Gastroesophageal sphincter (tissue), 4 donors: Measurements from ENCODE around the gene SND1. TPM values are rescaled to one million over a fixed set of nuclear protein-coding genes. Genes with fewer than 3 reads are reported as not detected.

ENCODE experiments used
- ATAC-seq: fragments of 150-250 bp; one replicate; pipeline ENCODE4 v1.9.1; 2016; ENCODE audit warnings: mild to moderate bottlenecking, moderate library complexity
- H3K27ac ChIP-seq, 4 donors: fragments of 200-600 bp; sonication (generic) in 3 of 4; 1 replicate in 3 of 4; 2 replicates in 1 of 4; pipeline ENCODE4 v1.5.1; 2016 to 2019
- H3K27me3 ChIP-seq: fragments of 200-600 bp; sonication (generic); one replicate; pipeline ENCODE4 v1.5.1; 2019
- H3K36me3 ChIP-seq, 2 donors: fragments of 200-600 bp; sonication (generic); one replicate each; pipeline ENCODE4 v1.5.1; 2019; ENCODE audit warnings: control low read depth in 1 of 2
- H3K4me1 ChIP-seq, 3 donors: fragments of 200-600 bp; sonication (generic); 1 replicate in 2 of 3; 2 replicates in 1 of 3; pipeline ENCODE4 v1.5.1; 2016 to 2019; ENCODE audit warnings: control low read depth in 2 of 3
- H3K4me3 ChIP-seq, 2 donors: fragments of 200-600 bp; sonication (generic); one replicate each; pipeline ENCODE4 v1.5.1; 2019; ENCODE audit warnings: mild to moderate bottlenecking in 1 of 2, moderate library complexity in 1 of 2
- H3K9me3 ChIP-seq, 3 donors: fragments of 200-600 bp; sonication (generic); one replicate each; pipeline ENCODE4 v1.5.1; 2017 to 2019; ENCODE audit warnings: control low read depth in 2 of 3
- EP300 ChIP-seq: sonication (generic); formaldehyde crosslinking; IDR thresholded peaks from one replicate; pipeline ENCODE4 v1.6.1; 2017; ENCODE audit warnings: antibody characterized with exemption, mild to moderate bottlenecking
- POLR2A ChIP-seq, 2 donors: fragments of 450-650 bp; IDR thresholded peaks; one replicate each; pipeline ENCODE4 v1.6.1; 2017; ENCODE audit warnings: antibody characterized with exemption in 2 of 2, mild to moderate bottlenecking in 2 of 2, moderate library complexity in 1 of 2
- POLR2AphosphoS5 ChIP-seq: sonication (generic); formaldehyde crosslinking; IDR thresholded peaks from one replicate; pipeline ENCODE4 v1.6.1; 2017; ENCODE audit warnings: antibody characterized with exemption
- WGBS, 2 donors: methylation state at CpG; one replicate each; pipeline ENCODE4 v1.1.5; 2018; ENCODE audit warnings: low coverage in 1 of 2; 5-methylcytosine and 5-hydroxymethylcytosine counted together
- total RNA-seq, 4 donors: library from RNA; depleted of rRNA; stranded (reverse); fragments of >200 nt; gene quantifications; one replicate each; pipeline ENCODE4 v1.1.0, GENCODE V29; 2016
- TF ChIP-seq, protein P1 (sequence below), 4 experiments: fragments of 200-600 bp in 2 of 4; fragments of 450-650 bp in 2 of 4; sonication (generic) in 1 of 4; IDR thresholded peaks; one replicate each; pipeline ENCODE4 v1.5.1; 2017 to 2019; ENCODE audit warnings: antibody characterized with exemption in 4 of 4, mild to moderate bottlenecking in 2 of 4, moderate library complexity in 2 of 4

SND1 gene
- total RNA-seq, 4 donors from 2014 or later: 97.1 to 119 (median 103) TPM

DNA sequence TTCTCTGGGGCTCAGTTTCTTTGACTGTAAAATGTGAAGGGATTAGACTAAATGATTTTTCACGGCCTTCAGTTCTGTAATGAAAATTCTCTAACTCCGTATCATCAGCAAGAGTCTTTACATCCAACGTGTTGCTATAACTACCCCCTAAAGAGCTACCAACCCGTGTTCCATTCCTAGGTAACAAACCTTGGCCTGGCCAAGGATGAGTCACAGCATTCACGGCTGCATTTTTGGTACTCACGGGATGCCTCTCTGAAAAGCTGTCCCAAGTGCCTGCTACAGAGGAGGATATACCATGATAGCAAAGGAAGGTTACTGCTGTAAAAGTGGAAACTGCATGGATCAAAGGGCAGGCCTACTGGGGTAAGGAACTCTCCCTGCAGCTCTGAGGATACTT, 373.4 kb downstream of the SND1 start:
- no peak overlapping the region for H3K27ac ChIP-seq
- peaks cover 11% of the 10 kb centered on the region for H3K27me3 ChIP-seq
- WGBS, 2 donors: 53 to 63% methylated on average over 5 to 6 of the region's 6 CpGs
- peaks cover 0 to 23% (median 4%) of the 10 kb centered on the region in 3 donors for H3K4me1 ChIP-seq
- no peaks in the 10 kb centered on the region for H3K9me3 ChIP-seq
- no peak overlapping the region for H3K4me3 ChIP-seq
- TF ChIP-seq, protein P1, sequence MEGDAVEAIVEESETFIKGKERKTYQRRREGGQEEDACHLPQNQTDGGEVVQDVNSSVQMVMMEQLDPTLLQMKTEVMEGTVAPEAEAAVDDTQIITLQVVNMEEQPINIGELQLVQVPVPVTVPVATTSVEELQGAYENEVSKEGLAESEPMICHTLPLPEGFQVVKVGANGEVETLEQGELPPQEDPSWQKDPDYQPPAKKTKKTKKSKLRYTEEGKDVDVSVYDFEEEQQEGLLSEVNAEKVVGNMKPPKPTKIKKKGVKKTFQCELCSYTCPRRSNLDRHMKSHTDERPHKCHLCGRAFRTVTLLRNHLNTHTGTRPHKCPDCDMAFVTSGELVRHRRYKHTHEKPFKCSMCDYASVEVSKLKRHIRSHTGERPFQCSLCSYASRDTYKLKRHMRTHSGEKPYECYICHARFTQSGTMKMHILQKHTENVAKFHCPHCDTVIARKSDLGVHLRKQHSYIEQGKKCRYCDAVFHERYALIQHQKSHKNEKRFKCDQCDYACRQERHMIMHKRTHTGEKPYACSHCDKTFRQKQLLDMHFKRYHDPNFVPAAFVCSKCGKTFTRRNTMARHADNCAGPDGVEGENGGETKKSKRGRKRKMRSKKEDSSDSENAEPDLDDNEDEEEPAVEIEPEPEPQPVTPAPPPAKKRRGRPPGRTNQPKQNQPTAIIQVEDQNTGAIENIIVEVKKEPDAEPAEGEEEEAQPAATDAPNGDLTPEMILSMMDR (IDR thresholded peaks at IDR 0.05): no peak
- no peak for TF ChIP-seq POLR2A (IDR thresholded peaks at IDR 0.05)
- TF ChIP-seq POLR2AphosphoS5: no peak
- TF ChIP-seq EP300: no peak
- no peak for ATAC-seq
- peaks cover 0 to 21% of the 10 kb centered on the region in 2 donors for H3K36me3 ChIP-seq

DNA sequence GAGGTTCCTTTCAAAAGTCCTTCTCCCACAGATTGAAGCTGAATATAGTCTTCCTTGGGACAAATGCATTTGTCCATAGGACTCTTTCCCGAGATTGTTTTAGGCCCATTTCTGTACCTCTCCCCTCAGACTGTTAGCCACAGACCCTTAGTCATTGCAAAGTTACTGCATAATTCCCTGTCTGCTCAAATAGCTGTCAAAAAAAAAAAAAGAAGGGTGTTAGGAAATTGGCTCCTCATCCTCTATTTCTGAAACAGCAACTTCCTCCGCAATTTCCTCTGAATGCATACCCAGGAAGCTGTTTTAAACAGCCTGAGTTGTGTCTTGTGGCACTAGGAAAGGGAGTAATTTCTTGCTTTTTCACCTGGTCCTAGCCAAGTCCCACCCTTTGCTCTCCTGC, 373.8 kb downstream of the SND1 start:
- peaks cover 12% of the 10 kb centered on the region for H3K27me3 ChIP-seq
- no peaks in the 10 kb centered on the region for H3K9me3 ChIP-seq
- ATAC-seq: no peak
- H3K27ac ChIP-seq: no peak overlapping the region
- H3K4me3 ChIP-seq: no peak overlapping the region
- WGBS, 2 donors: 80 to 88% methylated on average over 1 to 2 of the region's 2 CpGs
- peaks cover 0 to 27% (median 8%) of the 10 kb centered on the region in 3 donors for H3K4me1 ChIP-seq
- peaks cover 0 to 17% of the 10 kb centered on the region in 2 donors for H3K36me3 ChIP-seq
- TF ChIP-seq, protein P1 (IDR thresholded peaks at IDR 0.05): no peak
- TF ChIP-seq POLR2A (IDR thresholded peaks at IDR 0.05) (no peak), POLR2AphosphoS5 (no peak), EP300 (no peak)

DNA sequence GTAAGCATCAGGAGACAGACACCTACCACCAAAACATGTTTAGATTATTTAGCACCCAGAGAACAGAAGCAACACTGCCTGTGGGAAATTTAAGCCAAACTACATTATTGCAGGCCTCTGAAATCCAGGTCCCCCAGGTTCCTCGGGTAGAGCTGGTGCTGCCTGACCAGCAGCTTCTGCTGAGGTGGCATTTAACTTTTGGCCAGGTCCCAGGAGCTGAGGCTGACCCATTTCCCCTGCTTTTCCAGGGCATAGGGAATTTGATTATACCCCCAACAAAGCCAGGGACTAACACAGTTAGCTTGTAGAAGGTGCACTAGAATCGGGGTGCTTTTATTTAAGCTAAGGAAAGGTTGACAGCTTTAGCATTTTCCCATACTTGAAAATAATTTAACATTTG, 374.6 kb downstream of the SND1 start:
- H3K4me1 ChIP-seq: peaks cover 0 to 33% (median 11%) of the 10 kb centered on the region in 3 donors
- 43 to 63% methylated on average over 1 to 2 of the region's 2 CpGs for WGBS, 2 donors

DNA sequence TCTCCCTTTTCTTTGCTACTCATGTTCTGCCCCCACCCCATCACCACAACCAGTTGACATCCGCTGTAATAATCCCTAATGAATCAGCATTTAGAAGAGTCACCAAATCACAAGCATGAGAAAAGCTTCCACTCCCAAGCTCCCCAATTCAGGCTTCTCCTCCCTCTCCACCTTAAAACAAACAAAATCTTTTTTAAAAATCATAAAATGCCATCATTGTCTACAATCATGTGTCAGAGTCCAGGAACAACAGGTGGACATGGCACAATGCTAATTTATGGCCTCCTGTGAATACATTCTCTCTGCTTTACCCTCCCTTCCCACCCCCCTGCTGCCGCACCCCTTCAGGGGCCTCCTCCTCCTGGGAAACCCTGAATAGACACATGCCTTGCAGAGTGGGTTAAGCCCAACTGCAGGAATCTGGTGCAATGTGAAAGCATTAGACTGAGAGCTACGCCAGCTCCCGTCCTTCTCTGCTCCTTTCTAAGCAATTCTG, 375.5 kb downstream of the SND1 start:
- no peak for ATAC-seq
- no peak overlapping the region for H3K4me3 ChIP-seq
- peaks cover 23% of the 10 kb centered on the region for H3K27me3 ChIP-seq
- 86% methylated on average over 1 of the region's 4 CpGs; no CpG with 5 or more reads in 1 of the 2 donors for WGBS, 2 donors
- no peak overlapping the region for H3K27ac ChIP-seq
- TF ChIP-seq, protein P1 (IDR thresholded peaks at IDR 0.05): no peak
- TF ChIP-seq POLR2AphosphoS5: no peak
- peaks cover 0 to 40% (median 11%) of the 10 kb centered on the region in 3 donors for H3K4me1 ChIP-seq
- H3K9me3 ChIP-seq: no peaks in the 10 kb centered on the region
- H3K36me3 ChIP-seq: peaks cover 0 to 11% of the 10 kb centered on the region in 2 donors

More for the DNA sequence above, 374.6 kb downstream of the SND1 start:
- Histone ChIP-seq H3K9me3 (no peaks in the 10 kb centered on the region), H3K27ac (no peak overlapping the region), H3K4me3 (no peak overlapping the region), H3K27me3 (peaks cover 16% of the 10 kb centered on the region), H3K36me3 (peaks cover 0 to 11% of the 10 kb centered on the region in 2 donors)
- ATAC-seq: no peak
- TF ChIP-seq POLR2A (IDR thresholded peaks at IDR 0.05) (no peak), POLR2AphosphoS5 (no peak), EP300 (no peak)
- TF ChIP-seq, protein P1 (IDR thresholded peaks at IDR 0.05): no peak

DNA sequence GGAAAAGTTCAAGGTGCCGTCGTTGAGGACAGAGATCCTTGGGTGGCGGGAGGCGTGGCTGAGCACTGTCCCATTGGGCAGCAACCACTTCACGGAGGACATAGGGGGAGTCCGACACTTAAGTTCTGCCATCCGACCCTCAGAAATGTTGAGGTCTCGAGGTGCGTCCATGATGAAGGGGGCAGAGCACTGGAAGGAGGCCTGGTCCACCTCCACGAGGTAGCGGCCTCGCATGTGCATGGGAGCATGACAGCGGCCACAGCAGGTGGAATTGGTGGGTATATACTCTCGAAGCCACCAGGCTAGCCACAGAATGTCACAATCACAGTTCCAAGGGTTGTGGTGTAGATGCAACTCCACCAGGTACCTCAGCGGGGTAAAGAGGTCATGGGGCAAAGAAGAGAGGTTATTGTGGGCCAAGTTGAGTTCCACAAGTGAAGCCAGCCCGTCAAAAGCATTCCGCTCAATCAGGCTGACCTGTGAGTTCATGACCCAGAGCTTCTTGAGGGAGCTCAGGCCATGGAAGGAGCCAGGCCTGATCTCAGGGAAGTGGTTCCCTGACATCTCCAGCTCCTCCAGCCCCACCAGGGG, 377.5 kb downstream of the SND1 start:
- peaks cover 0 to 39% (median 11%) of the 10 kb centered on the region in 3 donors for H3K4me1 ChIP-seq
- H3K27ac ChIP-seq: no peak overlapping the region
- peaks cover 0 to 11% of the 10 kb centered on the region in 2 donors for H3K36me3 ChIP-seq
- WGBS, 2 donors: 100% methylated on average over 1 to 6 of the region's 17 CpGs
- H3K4me3 ChIP-seq: no peak overlapping the region
- H3K27me3 ChIP-seq: peaks cover 27% of the 10 kb centered on the region
- ATAC-seq: no peak
- TF ChIP-seq POLR2AphosphoS5 (no peak), POLR2A (IDR thresholded peaks at IDR 0.05) (no peak), EP300 (no peak)
- TF ChIP-seq, protein P1 (IDR thresholded peaks at IDR 0.05): no peak
- H3K9me3 ChIP-seq: no peaks in the 10 kb centered on the region
